ENCODE measurements around the gene VTI1A. TPM values are rescaled to one million over a fixed set of nuclear protein-coding genes. Genes with fewer than 3 reads are reported as not detected.

Gene VTI1A
- total RNA-seq, 1 donor from 2014 or later = 33.3 TPM

DNA sequence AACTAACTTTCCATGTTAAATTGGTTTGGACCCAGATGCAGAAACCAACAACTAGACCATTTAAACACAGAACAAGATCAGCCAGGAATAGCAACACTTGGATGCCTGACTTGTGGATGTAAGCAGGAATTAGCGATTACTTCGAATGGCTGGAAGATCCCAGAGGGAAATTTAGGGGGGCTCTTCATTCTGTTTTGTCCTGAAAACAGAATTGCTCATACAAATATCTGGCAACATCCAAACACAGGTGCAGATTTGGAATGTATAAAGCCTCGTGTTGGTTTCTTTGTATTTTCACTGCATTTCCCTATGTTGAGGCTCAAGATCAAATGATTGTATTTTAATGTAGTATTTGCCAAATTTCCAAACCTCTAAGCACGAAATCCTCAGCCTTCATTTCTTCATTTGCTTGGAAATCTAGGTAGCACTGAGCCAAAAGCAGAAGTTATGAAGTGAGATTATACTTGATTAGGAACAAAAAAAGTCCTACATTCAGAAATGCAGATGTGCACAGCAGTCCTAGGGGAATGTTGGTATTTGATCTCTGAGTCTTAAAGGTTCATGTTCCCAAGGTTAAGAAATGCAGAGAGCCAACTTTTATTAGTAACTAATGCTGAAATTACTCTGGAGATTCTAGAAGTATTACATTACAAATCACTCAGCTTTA is 254.3 kb downstream of the VTI1A start:
- Histone ChIP-seq H4K20me1 (ENCODE audit: insufficient read depth, low read length) (no peaks in the 10 kb centered on the region), H3K27me3 (ENCODE audit: insufficient read depth, low read length) (no peaks in the 10 kb centered on the region), H3K9ac (ENCODE audit: low read length) (no peak overlapping the region), H3K27ac (ENCODE audit: low read depth, low read length) (no peak overlapping the region), H3K36me3 (ENCODE audit: insufficient read depth, low read length) (no peaks in the 10 kb centered on the region), H3K79me2 (ENCODE audit: insufficient read depth, low read length) (no peaks in the 10 kb centered on the region), H3K9me3 (ENCODE audit: insufficient read depth, low read depth, low read length) (no peaks in the 10 kb centered on the region), H3K4me2 (ENCODE audit: low read length) (no peak overlapping the region), H3K4me3 (ENCODE audit: insufficient read depth, low read depth, low read length) (no peak overlapping the region), H2AFZ (ENCODE audit: low read depth, low read length) (no peak overlapping the region), H3K4me1 (ENCODE audit: insufficient read depth, low read length) (no peaks in the 10 kb centered on the region)
- DNase-seq (ENCODE audit: low read depth) (no peak), FAIRE-seq (no peak)
- Mint-ChIP-seq H3K4me3 (ENCODE audit: unreplicated experiment) (no peak overlapping the region), H3K36me3 (ENCODE audit: low read depth, unreplicated experiment) (no peaks in the 10 kb centered on the region), H3K9me3 (ENCODE audit: unreplicated experiment) (no peaks in the 10 kb centered on the region), H3K4me1 (ENCODE audit: low read depth, unreplicated experiment) (peaks cover 8% of the 10 kb centered on the region), H3K27me3 (ENCODE audit: low read depth, unreplicated experiment) (no peaks in the 10 kb centered on the region), H3K27ac (ENCODE audit: unreplicated experiment) (no peak overlapping the region)
- TF ChIP-seq, protein P1, sequence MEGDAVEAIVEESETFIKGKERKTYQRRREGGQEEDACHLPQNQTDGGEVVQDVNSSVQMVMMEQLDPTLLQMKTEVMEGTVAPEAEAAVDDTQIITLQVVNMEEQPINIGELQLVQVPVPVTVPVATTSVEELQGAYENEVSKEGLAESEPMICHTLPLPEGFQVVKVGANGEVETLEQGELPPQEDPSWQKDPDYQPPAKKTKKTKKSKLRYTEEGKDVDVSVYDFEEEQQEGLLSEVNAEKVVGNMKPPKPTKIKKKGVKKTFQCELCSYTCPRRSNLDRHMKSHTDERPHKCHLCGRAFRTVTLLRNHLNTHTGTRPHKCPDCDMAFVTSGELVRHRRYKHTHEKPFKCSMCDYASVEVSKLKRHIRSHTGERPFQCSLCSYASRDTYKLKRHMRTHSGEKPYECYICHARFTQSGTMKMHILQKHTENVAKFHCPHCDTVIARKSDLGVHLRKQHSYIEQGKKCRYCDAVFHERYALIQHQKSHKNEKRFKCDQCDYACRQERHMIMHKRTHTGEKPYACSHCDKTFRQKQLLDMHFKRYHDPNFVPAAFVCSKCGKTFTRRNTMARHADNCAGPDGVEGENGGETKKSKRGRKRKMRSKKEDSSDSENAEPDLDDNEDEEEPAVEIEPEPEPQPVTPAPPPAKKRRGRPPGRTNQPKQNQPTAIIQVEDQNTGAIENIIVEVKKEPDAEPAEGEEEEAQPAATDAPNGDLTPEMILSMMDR (IDR thresholded peaks at IDR 0.05; ENCODE audit: insufficient read depth, low read depth, low read length) = no peak
- no peak for TF ChIP-seq EZH2 (IDR thresholded peaks at IDR 0.05; ENCODE audit: insufficient read depth, low read length)

DNA sequence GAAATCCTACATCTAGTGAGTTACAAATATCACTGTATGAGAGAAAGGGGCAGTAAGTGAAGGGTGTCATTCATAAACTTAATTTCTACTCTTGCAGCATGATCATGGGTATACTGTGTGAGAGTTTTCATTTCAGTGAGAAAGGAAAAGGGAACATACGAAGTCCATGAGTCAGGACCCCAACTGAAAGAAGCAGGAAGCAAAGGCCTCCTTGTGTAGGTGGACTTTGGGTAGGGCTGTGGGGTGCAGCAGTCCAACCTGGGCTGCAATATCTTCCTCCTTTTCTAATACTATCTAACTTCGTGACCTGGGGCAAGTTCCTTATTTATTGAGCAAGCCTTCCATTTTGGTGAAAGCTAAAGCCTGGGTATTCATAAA is 254.9 kb downstream of the VTI1A start:
- Mint-ChIP-seq H3K4me3 (ENCODE audit: unreplicated experiment) (no peak overlapping the region), H3K36me3 (ENCODE audit: low read depth, unreplicated experiment) (no peaks in the 10 kb centered on the region), H3K4me1 (ENCODE audit: low read depth, unreplicated experiment) (peaks cover 3% of the 10 kb centered on the region), H3K9me3 (ENCODE audit: unreplicated experiment) (no peaks in the 10 kb centered on the region), H3K27ac (ENCODE audit: unreplicated experiment) (no peak overlapping the region), H3K27me3 (ENCODE audit: low read depth, unreplicated experiment) (no peaks in the 10 kb centered on the region)
- Histone ChIP-seq H2AFZ (ENCODE audit: low read depth, low read length) (no peak overlapping the region), H3K9ac (ENCODE audit: low read length) (no peak overlapping the region), H3K4me1 (ENCODE audit: insufficient read depth, low read length) (no peaks in the 10 kb centered on the region), H4K20me1 (ENCODE audit: insufficient read depth, low read length) (no peaks in the 10 kb centered on the region), H3K27ac (ENCODE audit: low read depth, low read length) (no peak overlapping the region), H3K4me3 (ENCODE audit: insufficient read depth, low read depth, low read length) (no peak overlapping the region), H3K4me2 (ENCODE audit: low read length) (no peak overlapping the region), H3K79me2 (ENCODE audit: insufficient read depth, low read length) (no peaks in the 10 kb centered on the region), H3K9me3 (ENCODE audit: insufficient read depth, low read depth, low read length) (no peaks in the 10 kb centered on the region), H3K27me3 (ENCODE audit: insufficient read depth, low read length) (no peaks in the 10 kb centered on the region), H3K36me3 (ENCODE audit: insufficient read depth, low read length) (no peaks in the 10 kb centered on the region)
- DNase-seq (ENCODE audit: low read depth) (no peak), FAIRE-seq (no peak)
- TF ChIP-seq, protein P1 (IDR thresholded peaks at IDR 0.05; ENCODE audit: insufficient read depth, low read depth, low read length) = no peak
- TF ChIP-seq EZH2 (IDR thresholded peaks at IDR 0.05; ENCODE audit: insufficient read depth, low read length) = no peak

DNA sequence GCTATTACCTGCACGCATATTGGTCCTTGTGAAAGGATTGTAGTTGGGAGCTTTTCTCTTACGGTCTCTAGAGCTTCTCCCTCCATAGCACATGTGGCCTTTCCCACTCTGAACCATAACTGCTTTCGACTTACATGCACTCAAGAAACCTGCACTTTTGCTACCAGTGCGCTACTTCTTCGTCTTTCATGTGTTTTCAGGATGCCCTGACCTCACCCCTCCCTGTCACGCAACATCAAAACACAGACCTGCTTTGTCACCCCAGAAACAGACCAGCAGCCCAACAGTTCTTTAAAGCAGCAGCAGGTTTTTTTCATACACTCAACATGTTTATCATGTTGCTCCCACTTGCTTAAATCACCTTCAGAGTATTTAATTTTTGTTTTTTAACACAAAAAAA is 259.6 kb downstream of the VTI1A start:
- Histone ChIP-seq H2AFZ (ENCODE audit: low read depth, low read length) (no peak overlapping the region), H3K9ac (ENCODE audit: low read length) (no peak overlapping the region), H3K36me3 (ENCODE audit: insufficient read depth, low read length) (no peaks in the 10 kb centered on the region), H3K79me2 (ENCODE audit: insufficient read depth, low read length) (no peaks in the 10 kb centered on the region), H3K27ac (ENCODE audit: low read depth, low read length) (no peak overlapping the region), H4K20me1 (ENCODE audit: insufficient read depth, low read length) (no peaks in the 10 kb centered on the region), H3K9me3 (ENCODE audit: insufficient read depth, low read depth, low read length) (no peaks in the 10 kb centered on the region), H3K27me3 (ENCODE audit: insufficient read depth, low read length) (no peaks in the 10 kb centered on the region), H3K4me2 (ENCODE audit: low read length) (no peak overlapping the region), H3K4me1 (ENCODE audit: insufficient read depth, low read length) (peaks cover 5% of the 10 kb centered on the region), H3K4me3 (ENCODE audit: insufficient read depth, low read depth, low read length) (no peak overlapping the region)
- FAIRE-seq (no peak), DNase-seq (ENCODE audit: low read depth) (no peak)
- H3K27ac Mint-ChIP-seq (ENCODE audit: unreplicated experiment) = no peak overlapping the region
- H3K27me3 Mint-ChIP-seq (ENCODE audit: low read depth, unreplicated experiment) = no peaks in the 10 kb centered on the region
- no peaks in the 10 kb centered on the region for H3K9me3 Mint-ChIP-seq (ENCODE audit: unreplicated experiment)
- H3K36me3 Mint-ChIP-seq (ENCODE audit: low read depth, unreplicated experiment) = no peaks in the 10 kb centered on the region
- TF ChIP-seq, protein P1 (IDR thresholded peaks at IDR 0.05; ENCODE audit: insufficient read depth, low read depth, low read length) = no peak
- no peak for TF ChIP-seq EZH2 (IDR thresholded peaks at IDR 0.05; ENCODE audit: insufficient read depth, low read length)
- H3K4me3 Mint-ChIP-seq (ENCODE audit: unreplicated experiment) = no peak overlapping the region
- peaks cover 12% of the 10 kb centered on the region for H3K4me1 Mint-ChIP-seq (ENCODE audit: low read depth, unreplicated experiment)

Data from astrocyte (in vitro differentiated cells and primary cell).